Measurements from ENCODE around the gene DPAGT1.

- no peak for TF ChIP-seq POLR2A (IDR thresholded peaks at IDR 0.05; ENCODE audit: low read depth, low read length)
- TF ChIP-seq CTCF (IDR thresholded peaks at IDR 0.05; ENCODE audit: extremely low read depth in 1 of 2, insufficient read depth in 1 of 2, low read depth in 1 of 2, low read length in 2 of 2): no peak
- TF ChIP-seq MAX (IDR thresholded peaks at IDR 0.05; ENCODE audit: insufficient read depth, insufficient read length): no peak
- no peak for TF ChIP-seq EZH2 (IDR thresholded peaks at IDR 0.05; ENCODE audit: borderline replicate concordance, low read depth, low read length, severe bottlenecking)
- TF ChIP-seq POLR2AphosphoS5 (IDR thresholded peaks at IDR 0.05; ENCODE audit: insufficient read depth, low read depth, low read length): no peak
- TF ChIP-seq GATA2 (IDR thresholded peaks at IDR 0.05; ENCODE audit: insufficient read depth, insufficient read length, low read depth, low read length): no peak
- no peak for TF ChIP-seq JUN (IDR thresholded peaks at IDR 0.05; ENCODE audit: borderline replicate concordance, insufficient read depth, insufficient read length, low read depth)
- TF ChIP-seq FOS (IDR thresholded peaks at IDR 0.05; ENCODE audit: borderline replicate concordance, insufficient read depth, low read length): no peak
- TF ChIP-seq MYC (IDR thresholded peaks at IDR 0.05; ENCODE audit: low read depth, low read length): no peak
These were observed 40.4 kb downstream of the DPAGT1 start for GRCh38 chr11:119061256-119061655.
